ENCODE data around the gene NT5E.
A peak's percentile ranks its signal among the peaks of the same experiment; 100 is the strongest.

The NT5E gene

GRCh38 chr6:85460921-85461797 lies 11.3 kb downstream of the NT5E start:
- DNase-seq = no peak

GRCh38 chr6:85461798-85462170 lies 11.9 kb downstream of the NT5E start:
- DNase-seq = no peak

GRCh38 chr6:85462673-85463072 lies 12.8 kb downstream of the NT5E start:
- DNase-seq = no peak

GRCh38 chr6:85463621-85464259 lies 13.9 kb downstream of the NT5E start:
- DNase-seq = no peak

- DNase-seq = peak; percentile 57
Measured at GRCh38 chr6:85464260-85464644, 14.4 kb downstream of the NT5E start.

- DNase-seq = no peak
Measured at GRCh38 chr6:85464722-85465150, 14.9 kb downstream of the NT5E start.

- no peak for DNase-seq
Measured at GRCh38 chr6:85465762-85466161, 15.9 kb downstream of the NT5E start.

- no peak for DNase-seq
Measured at GRCh38 chr6:85468326-85468725, 18.4 kb downstream of the NT5E start.

GRCh38 chr6:85469276-85470022 lies 19.6 kb downstream of the NT5E start:
- no peak for DNase-seq

- DNase-seq = no peak
Measured at GRCh38 chr6:85470023-85470410, 20.1 kb downstream of the NT5E start.

GRCh38 chr6:85472744-85473143 lies 22.9 kb downstream of the NT5E start:
- no peak for DNase-seq

- DNase-seq = no peak
Measured at GRCh38 chr6:85473748-85474147, 23.9 kb downstream of the NT5E start.

GRCh38 chr6:85476532-85476931 lies 26.6 kb downstream of the NT5E start:
- no peak for DNase-seq

GRCh38 chr6:85479208-85479607 lies 29.3 kb downstream of the NT5E start:
- no peak for DNase-seq

GRCh38 chr6:85482206-85482904 lies 32.5 kb downstream of the NT5E start:
- peak; percentile 52 for DNase-seq

- peak; percentile 78 for DNase-seq
Measured at GRCh38 chr6:85482905-85483700, 33.2 kb downstream of the NT5E start.

GRCh38 chr6:85483846-85484245 lies 34.0 kb downstream of the NT5E start:
- no peak for DNase-seq

- DNase-seq = no peak
Measured at GRCh38 chr6:85484948-85485347, 35.1 kb downstream of the NT5E start.

- DNase-seq = no peak
Measured at GRCh38 chr6:85490516-85491248, 40.8 kb downstream of the NT5E start.

- DNase-seq = no peak
Measured at GRCh38 chr6:85493389-85493788, 43.5 kb downstream of the NT5E start.

Data from left hindlimb (tissue), 1 donor.